LNCAP (cell line): ENCODE data around the gene TENM3.

ENCODE experiments used
- TF ChIP-seq, protein P1 (sequence below): fragments of 450-650 bp; IDR thresholded peaks from 2 replicates; pipeline ENCODE4 v1.5.1; 2017; ENCODE audit warnings: mild to moderate bottlenecking

Gene TENM3

GRCh38 chr4:182258441-182259000 lies 15.3 kb downstream of the TENM3 start:
- TF ChIP-seq, protein P1, sequence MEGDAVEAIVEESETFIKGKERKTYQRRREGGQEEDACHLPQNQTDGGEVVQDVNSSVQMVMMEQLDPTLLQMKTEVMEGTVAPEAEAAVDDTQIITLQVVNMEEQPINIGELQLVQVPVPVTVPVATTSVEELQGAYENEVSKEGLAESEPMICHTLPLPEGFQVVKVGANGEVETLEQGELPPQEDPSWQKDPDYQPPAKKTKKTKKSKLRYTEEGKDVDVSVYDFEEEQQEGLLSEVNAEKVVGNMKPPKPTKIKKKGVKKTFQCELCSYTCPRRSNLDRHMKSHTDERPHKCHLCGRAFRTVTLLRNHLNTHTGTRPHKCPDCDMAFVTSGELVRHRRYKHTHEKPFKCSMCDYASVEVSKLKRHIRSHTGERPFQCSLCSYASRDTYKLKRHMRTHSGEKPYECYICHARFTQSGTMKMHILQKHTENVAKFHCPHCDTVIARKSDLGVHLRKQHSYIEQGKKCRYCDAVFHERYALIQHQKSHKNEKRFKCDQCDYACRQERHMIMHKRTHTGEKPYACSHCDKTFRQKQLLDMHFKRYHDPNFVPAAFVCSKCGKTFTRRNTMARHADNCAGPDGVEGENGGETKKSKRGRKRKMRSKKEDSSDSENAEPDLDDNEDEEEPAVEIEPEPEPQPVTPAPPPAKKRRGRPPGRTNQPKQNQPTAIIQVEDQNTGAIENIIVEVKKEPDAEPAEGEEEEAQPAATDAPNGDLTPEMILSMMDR: no peak

DNA sequence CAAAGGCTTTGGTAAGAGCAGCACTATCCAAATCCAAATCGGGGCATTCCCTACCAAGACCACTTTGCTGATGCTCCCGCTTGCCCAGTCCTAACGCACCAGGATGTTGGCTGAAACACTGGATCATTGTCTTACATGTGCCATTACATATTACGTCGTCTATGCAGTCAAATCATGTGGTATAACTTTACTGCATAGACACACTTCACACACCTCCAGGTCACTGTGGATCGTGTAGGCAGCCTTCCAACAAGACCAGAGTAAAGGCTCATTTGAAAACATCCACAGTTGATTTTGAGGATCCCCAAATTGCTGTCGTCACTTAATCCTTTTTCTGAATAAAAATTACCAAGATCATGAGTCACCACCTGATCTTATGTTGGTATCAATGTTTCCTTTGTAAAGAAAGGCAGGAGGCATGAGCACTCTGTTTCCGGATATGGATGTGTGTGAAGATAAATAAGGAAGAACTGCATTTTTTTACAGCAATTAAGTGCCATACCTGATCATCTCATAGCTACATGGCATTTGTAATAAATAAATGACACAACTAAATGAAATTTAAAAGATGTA lies 18.5 kb downstream of the TENM3 start:
- TF ChIP-seq, protein P1: no peak

- TF ChIP-seq, protein P1: no peak
These were observed 20.4 kb downstream of the TENM3 start for GRCh38 chr4:182263562-182263961.

DNA sequence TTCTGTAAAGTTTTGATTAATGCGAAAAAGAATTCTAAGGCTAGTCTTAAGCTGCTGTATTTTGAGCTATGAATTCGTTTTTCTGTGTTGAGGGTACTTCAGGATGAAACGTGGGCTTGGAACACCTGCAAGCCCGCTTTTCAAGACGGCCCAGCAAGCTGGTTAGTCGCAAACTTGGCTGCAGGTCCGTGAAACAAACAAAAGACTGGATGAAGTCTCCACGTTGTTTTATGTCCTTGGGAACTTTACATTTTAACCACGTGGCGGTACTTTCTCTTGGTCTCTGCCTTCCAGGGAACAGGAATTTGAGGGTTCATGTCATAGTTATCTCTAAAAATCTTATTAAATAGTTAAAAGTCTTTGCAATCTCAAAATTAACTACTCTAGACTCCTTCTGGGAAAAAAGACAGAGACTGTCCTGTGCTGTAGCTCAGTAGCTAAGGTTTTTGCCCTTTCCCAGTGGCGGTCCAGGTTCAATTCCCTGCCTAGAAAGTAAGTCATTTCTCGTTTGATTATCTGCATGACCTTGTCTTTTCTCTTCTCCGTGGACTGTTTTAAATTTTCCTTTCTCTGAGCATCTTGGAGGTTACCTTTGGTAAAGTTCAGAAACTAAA lies 21.0 kb downstream of the TENM3 start:
- TF ChIP-seq, protein P1: no peak

DNA sequence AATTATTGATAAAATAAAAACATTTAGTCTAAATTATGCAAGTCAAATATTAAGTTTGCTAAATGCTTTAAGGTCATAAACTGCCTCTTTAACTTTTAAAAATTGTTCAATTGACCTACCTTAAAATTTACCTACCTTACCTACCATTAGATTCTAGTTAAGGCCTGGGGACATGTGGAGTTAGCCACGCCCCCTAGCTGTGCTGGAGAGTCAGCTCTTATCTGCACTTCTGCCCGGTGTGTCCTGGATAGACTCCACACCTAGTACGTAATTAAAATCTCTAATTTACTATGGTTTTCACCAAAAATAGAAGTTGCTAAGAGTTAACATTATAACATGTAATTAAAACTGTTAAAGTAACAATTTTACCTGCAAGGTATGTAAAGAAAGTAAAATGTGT lies 22.7 kb downstream of the TENM3 start:
- TF ChIP-seq, protein P1: no peak

DNA sequence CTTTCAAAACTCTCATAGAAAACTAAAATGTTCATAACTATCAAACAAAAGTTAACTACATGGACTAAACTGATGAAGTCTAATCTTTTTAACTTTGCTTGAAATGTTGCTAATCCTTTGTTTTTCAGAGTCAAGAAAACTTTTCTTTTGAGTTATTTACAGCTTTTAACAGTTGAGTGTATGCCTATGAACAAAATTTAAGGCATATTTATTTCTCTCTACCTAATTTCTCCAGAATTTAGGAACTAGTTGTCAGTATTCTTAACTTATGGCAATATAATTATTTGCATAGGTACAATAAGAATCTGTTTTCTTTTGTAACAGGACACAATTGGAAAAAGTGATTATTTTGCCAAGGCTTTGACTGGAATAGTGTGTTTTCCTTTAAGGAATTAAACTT lies 23.8 kb downstream of the TENM3 start:
- TF ChIP-seq, protein P1: no peak

DNA sequence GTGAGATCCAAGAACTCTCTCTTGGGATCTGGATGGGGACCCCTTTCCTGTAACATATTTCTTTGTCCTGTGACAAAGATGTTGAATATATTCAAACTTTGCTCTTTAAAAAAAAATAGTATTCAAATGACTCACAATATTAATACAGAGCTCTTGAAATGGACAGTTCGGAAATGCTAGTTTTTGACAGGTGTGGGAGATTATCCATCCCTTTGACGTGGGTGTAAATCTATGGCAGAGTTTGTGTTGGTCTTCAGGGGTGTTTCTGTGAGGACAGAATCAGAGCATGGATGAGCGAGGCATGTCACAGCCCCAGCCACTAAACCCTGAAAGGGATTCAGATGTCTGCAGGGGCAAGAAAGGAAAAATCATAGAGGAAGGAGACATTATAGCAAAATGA lies 25.8 kb downstream of the TENM3 start:
- TF ChIP-seq, protein P1: no peak
